ENCODE measurements around the gene FRMD4A.

DNA sequence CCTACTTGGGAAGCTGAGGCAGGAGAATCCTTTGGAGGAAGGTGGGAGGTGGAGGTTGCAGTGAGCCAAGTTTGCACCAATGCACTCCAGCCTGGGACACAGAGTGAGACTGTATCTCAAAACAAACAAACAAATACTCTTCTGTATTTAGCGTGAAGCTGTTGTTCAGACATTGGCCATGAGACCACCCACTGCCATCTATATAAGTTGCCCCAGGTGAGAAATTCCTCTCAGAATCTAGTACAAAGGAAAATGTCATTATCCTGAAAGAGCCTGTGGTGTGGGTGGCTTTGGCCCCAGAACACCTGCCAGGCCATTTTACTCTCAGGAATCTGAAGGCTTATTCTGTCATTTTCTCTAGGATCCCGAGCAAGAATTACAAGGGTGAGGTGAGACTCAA lies 4.0 kb upstream of the FRMD4A start:
- TF ChIP-seq, protein P1, sequence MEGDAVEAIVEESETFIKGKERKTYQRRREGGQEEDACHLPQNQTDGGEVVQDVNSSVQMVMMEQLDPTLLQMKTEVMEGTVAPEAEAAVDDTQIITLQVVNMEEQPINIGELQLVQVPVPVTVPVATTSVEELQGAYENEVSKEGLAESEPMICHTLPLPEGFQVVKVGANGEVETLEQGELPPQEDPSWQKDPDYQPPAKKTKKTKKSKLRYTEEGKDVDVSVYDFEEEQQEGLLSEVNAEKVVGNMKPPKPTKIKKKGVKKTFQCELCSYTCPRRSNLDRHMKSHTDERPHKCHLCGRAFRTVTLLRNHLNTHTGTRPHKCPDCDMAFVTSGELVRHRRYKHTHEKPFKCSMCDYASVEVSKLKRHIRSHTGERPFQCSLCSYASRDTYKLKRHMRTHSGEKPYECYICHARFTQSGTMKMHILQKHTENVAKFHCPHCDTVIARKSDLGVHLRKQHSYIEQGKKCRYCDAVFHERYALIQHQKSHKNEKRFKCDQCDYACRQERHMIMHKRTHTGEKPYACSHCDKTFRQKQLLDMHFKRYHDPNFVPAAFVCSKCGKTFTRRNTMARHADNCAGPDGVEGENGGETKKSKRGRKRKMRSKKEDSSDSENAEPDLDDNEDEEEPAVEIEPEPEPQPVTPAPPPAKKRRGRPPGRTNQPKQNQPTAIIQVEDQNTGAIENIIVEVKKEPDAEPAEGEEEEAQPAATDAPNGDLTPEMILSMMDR (IDR thresholded peaks at IDR 0.05), result no peak
- no peak for TF ChIP-seq POLR2A (IDR thresholded peaks at IDR 0.05)
